HG03039 (cell line): ENCODE data around the gene PRKCG.

ENCODE experiments used
- ATAC-seq: cut with Tn5 transposase; IDR thresholded peaks from one replicate; pipeline ENCODE4 v1.9.1; 2021; ENCODE audit warnings: mild to moderate bottlenecking, moderate library complexity; ENCODE audit not compliant: unreplicated experiment

PRKCG gene

GRCh38 chr19:53897459-53897858 lies 15.5 kb downstream of the PRKCG start:
- ATAC-seq = no peak

GRCh38 chr19:53898166-53898565 lies 16.2 kb downstream of the PRKCG start:
- ATAC-seq = no peak

- no peak for ATAC-seq
Observed at GRCh38 chr19:53898636-53899341, 16.8 kb downstream of the PRKCG start.

- no peak for ATAC-seq
Observed at GRCh38 chr19:53900191-53900860, 18.3 kb downstream of the PRKCG start.

GRCh38 chr19:53903055-53903680 lies 21.2 kb downstream of the PRKCG start:
- ATAC-seq = no peak

GRCh38 chr19:53904909-53905308 lies 22.9 kb downstream of the PRKCG start:
- no peak for ATAC-seq

- no peak for ATAC-seq
Observed at GRCh38 chr19:53905787-53906186, 23.8 kb downstream of the PRKCG start.

- no peak for ATAC-seq
Observed at GRCh38 chr19:53906211-53907192, 24.5 kb downstream of the PRKCG start.

GRCh38 chr19:53907193-53907581 lies 25.2 kb downstream of the PRKCG start:
- ATAC-seq = no peak

GRCh38 chr19:53907690-53908089 lies 25.7 kb downstream of the PRKCG start:
- no peak for ATAC-seq

GRCh38 chr19:53908106-53908934 lies 26.3 kb downstream of the PRKCG start:
- ATAC-seq = no peak

- ATAC-seq = no peak
Observed at GRCh38 chr19:53908935-53909415, 27.0 kb downstream of the PRKCG start, which contains the start of gene CACNG7. TSS of gene CACNG7 (plus strand) at chr19:53909278. CDS start at chr19:53912832, 3,554 bp downstream.

GRCh38 chr19:53909471-53910169 lies 27.6 kb downstream of the PRKCG start:
- ATAC-seq = no peak

- ATAC-seq = no peak
Observed at GRCh38 chr19:53910170-53910518, 28.1 kb downstream of the PRKCG start.

GRCh38 chr19:53912653-53913052 lies 30.7 kb downstream of the PRKCG start:
- ATAC-seq = no peak

- no peak for ATAC-seq
Observed at GRCh38 chr19:53915000-53915399, 33.0 kb downstream of the PRKCG start.

GRCh38 chr19:53916004-53916403 lies 34.0 kb downstream of the PRKCG start:
- ATAC-seq = no peak

GRCh38 chr19:53917356-53917755 lies 35.4 kb downstream of the PRKCG start:
- ATAC-seq = no peak

GRCh38 chr19:53927739-53928138 lies 45.7 kb downstream of the PRKCG start:
- ATAC-seq = no peak
